Germinal center (tissue), 1 donor: ENCODE data around the gene ZC3HAV1.
A peak's percentile ranks its signal among the peaks of the same experiment; 100 is the strongest.
"Not testable (repeated sequence)": the region's sequence is repeated elsewhere in the genome, so short reads cannot be mapped to it uniquely, and the experiment has no call there.

Source experiments
- DNase-seq: peaks from one replicate; pipeline ENCODE4 v3.0.0; 2012; ENCODE audit warnings: mixed read lengths, low spot score

The ZC3HAV1 gene

GRCh38 chr7:139112316-139112715, 2.8 kb upstream of the ZC3HAV1 start:
- DNase-seq, result no peak

GRCh38 chr7:139111811-139112301, 2.3 kb upstream of the ZC3HAV1 start:
- DNase-seq, result no peak

GRCh38 chr7:139111147-139111546, 1.6 kb upstream of the ZC3HAV1 start:
- no peak for DNase-seq

GRCh38 chr7:139109983-139110411, 477 bp upstream of the ZC3HAV1 start:
- DNase-seq, result no peak

- DNase-seq, result peak; percentile 56
Measured at GRCh38 chr7:139108266-139109187, 993 bp downstream of the ZC3HAV1 start.

GRCh38 chr7:139106959-139107358, 2.6 kb downstream of the ZC3HAV1 start:
- peak; percentile 33 for DNase-seq

- not testable (repeated sequence) for DNase-seq
Measured at GRCh38 chr7:139106227-139106626, 3.3 kb downstream of the ZC3HAV1 start.

GRCh38 chr7:139105484-139105883, 4.0 kb downstream of the ZC3HAV1 start:
- no peak for DNase-seq

- no peak for DNase-seq
Measured at GRCh38 chr7:139104091-139104450, 5.4 kb downstream of the ZC3HAV1 start.

GRCh38 chr7:139103057-139103815, 6.3 kb downstream of the ZC3HAV1 start:
- no peak for DNase-seq

GRCh38 chr7:139101637-139102158, 7.8 kb downstream of the ZC3HAV1 start:
- DNase-seq, result not testable (repeated sequence)

- DNase-seq, result no peak
Measured at GRCh38 chr7:139099172-139099947, 10.2 kb downstream of the ZC3HAV1 start.

- DNase-seq, result peak; percentile 83
Measured at GRCh38 chr7:139095194-139095659, 14.3 kb downstream of the ZC3HAV1 start.

GRCh38 chr7:139094596-139094995, 14.9 kb downstream of the ZC3HAV1 start:
- DNase-seq, result no peak

GRCh38 chr7:139094030-139094429, 15.5 kb downstream of the ZC3HAV1 start:
- DNase-seq, result no peak

GRCh38 chr7:139093512-139093911, 16.0 kb downstream of the ZC3HAV1 start:
- DNase-seq, result not testable (repeated sequence)

GRCh38 chr7:139092090-139092796, 17.3 kb downstream of the ZC3HAV1 start:
- no peak for DNase-seq

GRCh38 chr7:139091677-139091996, 17.9 kb downstream of the ZC3HAV1 start:
- DNase-seq, result no peak

GRCh38 chr7:139089118-139089517, 20.4 kb downstream of the ZC3HAV1 start:
- DNase-seq, result no peak

- DNase-seq, result no peak
Measured at GRCh38 chr7:139088268-139088667, 21.3 kb downstream of the ZC3HAV1 start.

- no peak for DNase-seq
Measured at GRCh38 chr7:139087212-139087611, 22.3 kb downstream of the ZC3HAV1 start.
